Heart left ventricle (tissue), 13 donors: ENCODE measurements around the gene DEPDC5.

Experiments used
- POLR2A ChIP-seq, 2 donors: fragments of 450-650 bp; IDR thresholded peaks; one replicate each; pipeline ENCODE4 v1.6.1; 2017; ENCODE audit warnings: antibody characterized with exemption in 2 of 2, mild to moderate bottlenecking in 2 of 2, moderate library complexity in 2 of 2
- TF ChIP-seq, protein P1 (sequence below), 12 donors: fragments of 200-600 bp; sonication (generic) in 4 of 12; IDR thresholded peaks; one replicate each; pipeline versions ENCODE4 v1.5.0 to v1.8.0; 2018 to 2022; ENCODE audit warnings: antibody characterized with exemption in 12 of 12, mild to moderate bottlenecking in 5 of 12
- donor health status: ischemic (EF 13 %, LVEDD 7.1; RV severe dilation, severe dysfunction).
- donor health status: DM: no; HTN: yes; CAD: no.
- donor health status: DM: no; HTN: no; CAD: no.
- donor health status: ischemic (EF 25% LVEDD 6.9; RV normal size, moderate dysfunction).
- donor health status: ischemic (EF 25% LVEDD 5.7; RV mildly dilated, moderate dysfunction).
- donor health status: ischemic (EF 35%, LVEDD 5.7; RV mildly dilated, moderate dysfunction).
- donor health status: nonischemic (EF 11% LVEDD 7.7; RV severe dilation, severe dysfunction).
- donor health status: DM: yes; HTN: yes; CAD: no.
- donor health status: PGD.
- donor health status: ischemic (EF 29% LVEDD 5.4; RV normal size, mild dysfunction).
- donor health status: nonischemic (EF 23%, LVEDD 6.1; RV moderate dilation, normal function).

DNA sequence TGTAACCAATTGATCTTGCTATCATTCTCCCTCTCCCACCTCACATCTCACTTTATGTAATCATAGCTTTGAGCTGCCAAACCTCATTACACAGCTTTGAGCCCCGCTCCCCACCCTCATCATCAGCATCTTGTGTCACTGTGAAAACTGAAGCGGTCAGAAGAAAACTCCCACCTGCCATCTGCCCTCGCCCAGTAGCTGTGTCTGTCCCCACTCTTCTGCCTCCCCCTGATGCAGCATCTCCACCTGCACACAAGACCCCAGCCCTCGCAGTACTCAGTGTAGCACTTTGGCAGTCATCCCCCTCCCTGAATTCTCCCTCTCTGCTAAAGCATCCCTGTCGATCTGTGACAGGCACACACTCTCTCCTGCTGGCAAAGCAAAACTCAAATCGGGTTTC lies 130.2 kb downstream of the DEPDC5 start:
- TF ChIP-seq, protein P1, sequence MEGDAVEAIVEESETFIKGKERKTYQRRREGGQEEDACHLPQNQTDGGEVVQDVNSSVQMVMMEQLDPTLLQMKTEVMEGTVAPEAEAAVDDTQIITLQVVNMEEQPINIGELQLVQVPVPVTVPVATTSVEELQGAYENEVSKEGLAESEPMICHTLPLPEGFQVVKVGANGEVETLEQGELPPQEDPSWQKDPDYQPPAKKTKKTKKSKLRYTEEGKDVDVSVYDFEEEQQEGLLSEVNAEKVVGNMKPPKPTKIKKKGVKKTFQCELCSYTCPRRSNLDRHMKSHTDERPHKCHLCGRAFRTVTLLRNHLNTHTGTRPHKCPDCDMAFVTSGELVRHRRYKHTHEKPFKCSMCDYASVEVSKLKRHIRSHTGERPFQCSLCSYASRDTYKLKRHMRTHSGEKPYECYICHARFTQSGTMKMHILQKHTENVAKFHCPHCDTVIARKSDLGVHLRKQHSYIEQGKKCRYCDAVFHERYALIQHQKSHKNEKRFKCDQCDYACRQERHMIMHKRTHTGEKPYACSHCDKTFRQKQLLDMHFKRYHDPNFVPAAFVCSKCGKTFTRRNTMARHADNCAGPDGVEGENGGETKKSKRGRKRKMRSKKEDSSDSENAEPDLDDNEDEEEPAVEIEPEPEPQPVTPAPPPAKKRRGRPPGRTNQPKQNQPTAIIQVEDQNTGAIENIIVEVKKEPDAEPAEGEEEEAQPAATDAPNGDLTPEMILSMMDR (IDR thresholded peaks at IDR 0.05) = no peak
- TF ChIP-seq POLR2A (IDR thresholded peaks at IDR 0.05) = no peak
